Gastrocnemius medialis (tissue), 4 donors: ENCODE measurements around the gene NRARP. TPM values are rescaled to one million over a fixed set of nuclear protein-coding genes. Genes with fewer than 3 reads are reported as not detected.
"Not testable (repeated sequence)": the region's sequence is repeated elsewhere in the genome, so short reads cannot be mapped to it uniquely, and the experiment has no call there.

ENCODE experiments used
- ATAC-seq, 2 donors: fragments of 150-250 bp; one replicate each; pipeline ENCODE4 v1.9.1; 2016
- DNase-seq, 2 donors: peaks; one replicate each; pipeline ENCODE4 v3.0.0-alpha.2; 2019
- H3K27ac ChIP-seq, 4 donors: fragments of 200-600 bp; sonication (generic); 1 replicate in 1 of 4; 2 replicates in 3 of 4; pipeline ENCODE4 v1.5.1; 2016 to 2018; ENCODE audit warnings: mild to moderate bottlenecking in 2 of 4, moderate library complexity in 1 of 4
- H3K27me3 ChIP-seq, 3 donors: fragments of 200-600 bp; sonication (generic) in 2 of 3; 1 replicate in 1 of 3; 2 replicates in 2 of 3; pipeline versions ENCODE4 v1.5.1 to v1.6.0; 2016 to 2019; ENCODE audit warnings: mild to moderate bottlenecking in 1 of 3, moderate library complexity in 1 of 3
- H3K36me3 ChIP-seq, 2 donors: fragments of 200-600 bp; sonication (generic) in 1 of 2; one replicate each; pipeline ENCODE4 v1.5.1; 2017 to 2018
- H3K4me1 ChIP-seq, 2 donors: fragments of 200-600 bp; sonication (generic) in 1 of 2; one replicate each; pipeline ENCODE4 v1.5.1; 2016 to 2017; ENCODE audit warnings: mild to moderate bottlenecking in 2 of 2
- H3K4me3 ChIP-seq, 4 donors: fragments of 200-600 bp; sonication (generic) in 3 of 4; 1 replicate in 1 of 4; 2 replicates in 3 of 4; pipeline ENCODE4 v1.5.1; 2016 to 2019; ENCODE audit warnings: mild to moderate bottlenecking in 2 of 4
- H3K9me3 ChIP-seq, 3 donors: fragments of 200-600 bp; sonication (generic) in 2 of 3; 1 replicate in 1 of 3; 2 replicates in 2 of 3; pipeline ENCODE4 v1.5.1; 2016 to 2019
- CTCF ChIP-seq, 5 experiments: fragments of 450-650 bp in 3 of 5; fragments of 200-600 bp in 2 of 5; sonication (generic) in 2 of 5; IDR thresholded peaks in 4 of 5; conservative IDR thresholded peaks in 1 of 5; 1 replicate in 4 of 5; 2 replicates in 1 of 5; pipeline ENCODE4 v1.5.1; 2016 to 2019; ENCODE audit warnings: antibody characterized with exemption in 5 of 5, mild to moderate bottlenecking in 3 of 5, moderate library complexity in 3 of 5
- POLR2A ChIP-seq, 2 donors: fragments of 450-650 bp; IDR thresholded peaks; one replicate each; pipeline ENCODE4 v1.6.1; 2017; ENCODE audit warnings: antibody characterized with exemption in 2 of 2, mild to moderate bottlenecking in 2 of 2, moderate library complexity in 2 of 2
- in situ Hi-C, 4 donors: fragments of 200-750 bp; cut with MboI; loops; one replicate each; pipeline versions ENCODE4 v1.15.0 to v1.8.0; 2017; ENCODE audit warnings: low sequenced_read_pairs in 4 of 4
- intact Hi-C: fragments of 100-400 bp; cut with DNase I; formaldehyde crosslinking; loops from one replicate; pipeline ENCODE4 v1.15.1; 2023; ENCODE audit warnings: low total_unique reads
- total RNA-seq, 4 donors: library from RNA; depleted of rRNA; stranded (reverse); fragments of >200 nt; gene quantifications; one replicate each; pipeline versions ENCODE4 v1.1.0 to v1.2.3, GENCODE V29; 2016

Gene NRARP
- total RNA-seq, 4 donors from 2014 or later = 1.9 to 5.4 (median 3.4) TPM

GRCh38 chr9:137263506-137263905, 38.6 kb downstream of the NRARP start:
- TF ChIP-seq POLR2A (IDR thresholded peaks at IDR 0.05) (no peak), CTCF (IDR thresholded peaks at IDR 0.05 in 4 of 5, conservative IDR thresholded peaks at IDR 0.05 in 1 of 5) (no peak)
- Histone ChIP-seq H3K27me3 (no peaks in the 10 kb centered on the region), H3K4me1 (peaks cover 11 to 14% of the 10 kb centered on the region in 2 donors), H3K4me3 (no peak overlapping the region), H3K9me3 (no peaks in the 10 kb centered on the region), H3K27ac (no peak overlapping the region), H3K36me3 (peaks cover 0 to 39% of the 10 kb centered on the region in 2 donors)
- intact Hi-C loops = loop anchor here (2.0 kb wide), 1 partner anchor 27 kb away; no protein-coding TSS in a partner anchor
- DNase-seq = no peak
- in situ Hi-C loops = no loop called here
- ATAC-seq = no peak

- ATAC-seq = no peak
- intact Hi-C loops (loop anchor here (2.0 kb wide), 1 partner anchor 26 kb away; no protein-coding TSS in a partner anchor), in situ Hi-C loops (no loop called here)
- TF ChIP-seq CTCF (IDR thresholded peaks at IDR 0.05 in 4 of 5, conservative IDR thresholded peaks at IDR 0.05 in 1 of 5) = no peak
- no peak for TF ChIP-seq POLR2A (IDR thresholded peaks at IDR 0.05)
- no peaks in the 10 kb centered on the region for H3K9me3 ChIP-seq
- H3K4me3 ChIP-seq = no peak overlapping the region
- H3K27ac ChIP-seq = no peak overlapping the region
- peaks cover 0 to 44% of the 10 kb centered on the region in 2 donors for H3K36me3 ChIP-seq
- peaks cover 4 to 8% of the 10 kb centered on the region in 2 donors for H3K4me1 ChIP-seq
- H3K27me3 ChIP-seq = no peaks in the 10 kb centered on the region
- no peak for DNase-seq
Observed at GRCh38 chr9:137262909-137263285, 39.2 kb downstream of the NRARP start.

- intact Hi-C loops = loop anchor here (2.0 kb wide), 1 partner anchor 26 kb away; no protein-coding TSS in a partner anchor
- Histone ChIP-seq H3K36me3 (peaks cover 0 to 47% of the 10 kb centered on the region in 2 donors), H3K27ac (peak overlapping the region in 2 of 4 donors; percentile 25 to 26)
- peak; percentile 45 to 67 (median 53) for TF ChIP-seq CTCF (IDR thresholded peaks at IDR 0.05 in 4 of 5, conservative IDR thresholded peaks at IDR 0.05 in 1 of 5)
- H3K9me3 ChIP-seq, H3K27me3 ChIP-seq, DNase-seq, H3K4me1 ChIP-seq, in situ Hi-C loops, H3K4me3 ChIP-seq, ATAC-seq: not testable (repeated sequence)
Observed at GRCh38 chr9:137262173-137262908, 39.7 kb downstream of the NRARP start.

- in situ Hi-C loops = no loop called here
- Histone ChIP-seq H3K27me3 (no peaks in the 10 kb centered on the region), H3K36me3 (peaks cover 0 to 26% of the 10 kb centered on the region in 2 donors), H3K4me3 (peak overlapping the region in 2 of 4 donors; percentile 63 to 97), H3K9me3 (no peaks in the 10 kb centered on the region), H3K4me1 (peaks cover 16 to 24% of the 10 kb centered on the region in 2 donors), H3K27ac (no peak overlapping the region)
- TF ChIP-seq POLR2A (IDR thresholded peaks at IDR 0.05) = no peak
- no peak for TF ChIP-seq CTCF (IDR thresholded peaks at IDR 0.05 in 4 of 5, conservative IDR thresholded peaks at IDR 0.05 in 1 of 5)
- DNase-seq (no peak), ATAC-seq (no peak)
- intact Hi-C loops = no loop called here
Observed at GRCh38 chr9:137256856-137257255, 45.2 kb downstream of the NRARP start.
